Measurements from ENCODE around the gene CFAP54. TPM values are rescaled to one million over a fixed set of nuclear protein-coding genes. Genes with fewer than 3 reads are reported as not detected.

The CFAP54 gene
- total RNA-seq, 1 donor from 2014 or later = 1.2 TPM

GRCh38 chr12:96850676-96851075, 361.3 kb downstream of the CFAP54 start:
- intact Hi-C loops (cut with DNase I) = no loop called here
- DNase-seq (ENCODE audit: low spot score) = no peak
- no peak for ATAC-seq

- DNase-seq (ENCODE audit: low spot score) = no peak
- intact Hi-C loops (cut with DNase I) = no loop called here
- no peak for ATAC-seq
Measured at GRCh38 chr12:96858162-96858561, 368.8 kb downstream of the CFAP54 start.

- intact Hi-C loops (cut with DNase I) = no loop called here
- ATAC-seq (no peak), DNase-seq (ENCODE audit: low spot score) (no peak)
Measured at GRCh38 chr12:96861656-96862055, 372.3 kb downstream of the CFAP54 start.

- ATAC-seq (no peak), DNase-seq (ENCODE audit: low spot score) (no peak)
- intact Hi-C loops (cut with DNase I) = no loop called here
Measured at GRCh38 chr12:96862326-96862725, 372.9 kb downstream of the CFAP54 start.

GRCh38 chr12:96864335-96864734, 375.0 kb downstream of the CFAP54 start:
- intact Hi-C loops (cut with DNase I) = no loop called here
- ATAC-seq (no peak), DNase-seq (ENCODE audit: low spot score) (no peak)

- ATAC-seq = no peak
- intact Hi-C loops (cut with DNase I) = no loop called here
- DNase-seq (ENCODE audit: low spot score) = no peak
Measured at GRCh38 chr12:96866801-96867590, 377.6 kb downstream of the CFAP54 start.

- DNase-seq (ENCODE audit: low spot score) (no peak), ATAC-seq (no peak)
- intact Hi-C loops (cut with DNase I) = no loop called here
Measured at GRCh38 chr12:96870946-96871345, 381.6 kb downstream of the CFAP54 start.

GRCh38 chr12:96872961-96873360, 383.6 kb downstream of the CFAP54 start:
- no peak for DNase-seq (ENCODE audit: low spot score)
- intact Hi-C loops (cut with DNase I) = no loop called here
- ATAC-seq = no peak

- intact Hi-C loops (cut with DNase I) = no loop called here
- DNase-seq (ENCODE audit: low spot score) = no peak
Measured at GRCh38 chr12:96874211-96874610, 384.8 kb downstream of the CFAP54 start.

GRCh38 chr12:96876966-96877365, 387.6 kb downstream of the CFAP54 start:
- no peak for ATAC-seq
- intact Hi-C loops (cut with DNase I) = no loop called here
- DNase-seq (ENCODE audit: low spot score) = no peak

More at GRCh38 chr12:96874211-96874610, 384.8 kb downstream of the CFAP54 start:
- no peak for ATAC-seq

GRCh38 chr12:96878704-96879103, 389.3 kb downstream of the CFAP54 start:
- no peak for ATAC-seq
- intact Hi-C loops (cut with DNase I) = no loop called here
- no peak for DNase-seq (ENCODE audit: low spot score)

- intact Hi-C loops (cut with DNase I) = no loop called here
- no peak for ATAC-seq
- no peak for DNase-seq (ENCODE audit: low spot score)
Measured at GRCh38 chr12:96879301-96879700, 389.9 kb downstream of the CFAP54 start.

- intact Hi-C loops (cut with DNase I) = no loop called here
- ATAC-seq (no peak), DNase-seq (ENCODE audit: low spot score) (no peak)
Measured at GRCh38 chr12:96880220-96880619, 390.8 kb downstream of the CFAP54 start.

GRCh38 chr12:96881608-96882007, 392.2 kb downstream of the CFAP54 start:
- intact Hi-C loops (cut with DNase I) = no loop called here
- ATAC-seq (no peak), DNase-seq (ENCODE audit: low spot score) (no peak)

GRCh38 chr12:96882862-96883261, 393.5 kb downstream of the CFAP54 start:
- no peak for ATAC-seq
- DNase-seq (ENCODE audit: low spot score) = no peak
- intact Hi-C loops (cut with DNase I) = no loop called here

GRCh38 chr12:96883571-96883970, 394.2 kb downstream of the CFAP54 start:
- no peak for DNase-seq (ENCODE audit: low spot score)
- intact Hi-C loops (cut with DNase I) = no loop called here
- no peak for ATAC-seq

- DNase-seq (ENCODE audit: low spot score) (peak; percentile 65), ATAC-seq (peak; percentile 38)
- intact Hi-C loops (cut with DNase I) = no loop called here
Measured at GRCh38 chr12:96886998-96887677, 397.8 kb downstream of the CFAP54 start.

GRCh38 chr12:96889273-96889933, 400.0 kb downstream of the CFAP54 start:
- intact Hi-C loops (cut with DNase I) = no loop called here
- DNase-seq (ENCODE audit: low spot score) (no peak), ATAC-seq (no peak)

- DNase-seq (ENCODE audit: low spot score) (no peak), ATAC-seq (no peak)
- intact Hi-C loops (cut with DNase I) = no loop called here
Measured at GRCh38 chr12:96890331-96890730, 401.0 kb downstream of the CFAP54 start.

GRCh38 chr12:96892104-96892503, 402.7 kb downstream of the CFAP54 start:
- DNase-seq (ENCODE audit: low spot score) = no peak
- intact Hi-C loops (cut with DNase I) = no loop called here

More at GRCh38 chr12:96892104-96892503, 402.7 kb downstream of the CFAP54 start:
- ATAC-seq = no peak
